Mesodermal cell (in vitro differentiated cells): ENCODE measurements around the gene PTGER4.

Experiments used
- H3K27ac ChIP-seq: 2 replicates; pipeline ENCODE4 v1.7.0; 2013; ENCODE audit warnings: mild to moderate bottlenecking, low read depth, low read length, moderate library complexity; ENCODE audit not compliant: severe bottlenecking
- H3K36me3 ChIP-seq: 2 replicates; pipeline ENCODE4 v1.7.1; 2013; ENCODE audit warnings: mild to moderate bottlenecking, low read length, moderate library complexity; ENCODE audit not compliant: control insufficient read depth, insufficient read depth
- H3K4me1 ChIP-seq: one replicate; pipeline ENCODE4 v1.7.1; 2013; ENCODE audit warnings: mild to moderate bottlenecking, low read length; ENCODE audit not compliant: insufficient read depth, control insufficient read depth, poor library complexity, severe bottlenecking
- H3K4me3 ChIP-seq: 2 replicates; pipeline ENCODE4 v1.7.0; 2013; ENCODE audit warnings: low read length, control low read depth, mild to moderate bottlenecking; ENCODE audit not compliant: insufficient read depth, poor library complexity, severe bottlenecking; ENCODE audit errors: extremely low read depth
- H3K9me3 ChIP-seq: 2 replicates; pipeline ENCODE4 v1.7.1; 2013; ENCODE audit warnings: mild to moderate bottlenecking, low read length, moderate library complexity; ENCODE audit not compliant: control insufficient read depth
- WGBS, 2 experiments: methylation state at CpG; one replicate each; pipeline ENCODE4 v1.1.5; 2013; ENCODE audit warnings: missing lambda C conversion rate in 2 of 2; ENCODE audit not compliant: insufficient coverage in 2 of 2; 5-methylcytosine and 5-hydroxymethylcytosine counted together

PTGER4 gene

GRCh38 chr5:40669606-40670390 is 9.9 kb upstream of the PTGER4 start:
- Histone ChIP-seq H3K4me3 (no peak overlapping the region), H3K27ac (no peak overlapping the region), H3K36me3 (no peaks in the 10 kb centered on the region), H3K9me3 (no peaks in the 10 kb centered on the region), H3K4me1 (peaks cover 5% of the 10 kb centered on the region)
- 100% methylated on average over 1 of the region's 6 CpGs; no CpG with 5 or more reads in 1 of the 2 experiments for WGBS, 2 experiments

DNA sequence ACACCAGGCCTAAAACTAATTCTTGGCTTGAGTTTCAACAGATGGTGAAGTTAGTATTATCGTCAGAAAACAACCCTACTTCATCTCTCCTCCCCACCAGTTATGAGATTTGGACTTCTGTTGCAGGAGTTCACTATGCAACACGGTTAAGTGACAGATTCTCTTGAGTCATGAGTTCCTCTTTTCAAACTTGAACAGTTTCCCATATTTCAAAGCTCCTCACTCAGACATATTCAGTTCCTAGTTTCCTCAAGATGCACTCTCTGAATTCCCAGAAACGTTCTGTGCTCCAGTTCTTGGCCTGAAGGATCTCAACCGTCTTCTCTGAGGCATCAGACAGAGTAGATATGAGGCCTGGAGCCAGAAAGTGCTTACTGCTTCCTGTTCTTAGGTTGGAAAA is 7.3 kb upstream of the PTGER4 start:
- no peaks in the 10 kb centered on the region for H3K36me3 ChIP-seq
- no peak overlapping the region for H3K4me3 ChIP-seq
- no peaks in the 10 kb centered on the region for H3K9me3 ChIP-seq
- no peak overlapping the region for H3K27ac ChIP-seq
- 89 to 94% methylated on average over 1 to 2 of the region's 4 CpGs for WGBS, 2 experiments
- H3K4me1 ChIP-seq, result peaks cover 15% of the 10 kb centered on the region

DNA sequence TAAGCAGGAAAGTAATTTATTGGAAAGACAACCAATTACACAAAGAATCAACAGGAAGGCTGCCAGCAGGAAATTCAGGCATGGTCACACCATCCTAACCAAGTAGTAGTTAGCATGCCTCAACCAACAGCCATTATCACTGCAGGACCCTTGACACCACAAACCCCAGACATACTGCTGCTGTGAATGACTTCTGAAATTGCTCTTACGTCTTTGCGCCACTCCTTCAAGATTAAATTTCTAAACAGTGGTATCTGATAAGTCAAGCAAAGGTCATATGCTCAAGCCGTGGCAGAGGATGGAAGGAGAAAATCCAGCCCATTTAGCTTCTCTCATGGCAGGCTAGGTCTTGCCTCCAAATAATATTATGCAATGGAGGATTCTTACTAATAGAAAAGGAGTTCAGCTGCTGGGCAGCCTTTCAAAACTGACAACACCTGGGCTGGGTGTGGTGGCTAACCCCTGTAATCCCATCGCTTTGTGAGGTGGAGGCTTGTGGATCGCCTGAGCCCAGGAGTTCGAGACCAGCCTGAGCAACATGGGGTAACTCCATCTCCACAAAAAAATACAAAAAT is 5.0 kb upstream of the PTGER4 start:
- Histone ChIP-seq H3K4me3 (no peak overlapping the region), H3K27ac (no peak overlapping the region), H3K4me1 (peaks cover 19% of the 10 kb centered on the region), H3K36me3 (no peaks in the 10 kb centered on the region), H3K9me3 (no peaks in the 10 kb centered on the region)
- WGBS, 2 experiments, result 75 to 78% methylated on average over 3 to 4 of the region's 6 CpGs

DNA sequence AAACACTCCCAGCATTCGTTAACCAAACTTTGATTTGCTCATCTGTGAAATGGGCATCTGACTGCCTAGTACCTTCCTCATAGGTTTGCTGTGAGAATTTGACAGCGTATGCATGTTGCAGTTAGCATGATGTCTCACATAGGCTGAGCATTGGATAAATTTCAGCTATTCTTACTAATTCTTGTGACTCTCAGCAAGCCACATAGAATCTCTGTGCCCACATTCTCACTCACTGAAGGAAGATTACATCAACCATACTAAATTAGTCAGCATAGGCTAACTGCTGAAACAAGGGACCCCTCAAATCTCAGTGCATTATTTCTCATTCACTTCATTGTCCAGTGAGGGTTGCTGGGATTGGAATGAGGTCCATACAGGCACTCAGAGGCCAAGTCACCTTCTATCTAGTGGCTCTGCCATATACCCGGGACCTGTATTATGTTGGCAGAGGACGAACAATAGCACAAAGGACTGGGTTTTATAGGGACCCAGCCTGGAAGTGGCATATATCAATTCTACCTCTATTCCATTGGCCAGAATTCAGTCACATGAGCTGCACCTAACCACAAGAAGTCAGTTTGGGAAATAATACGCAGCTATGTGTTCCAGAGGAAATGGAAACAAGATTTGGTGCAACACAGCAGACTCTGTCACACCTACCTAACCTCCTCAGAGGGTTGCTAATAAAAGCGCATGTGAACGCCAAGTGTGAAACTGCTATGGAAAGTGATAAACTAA is 4.2 kb upstream of the PTGER4 start:
- peaks cover 19% of the 10 kb centered on the region for H3K4me1 ChIP-seq
- H3K36me3 ChIP-seq, result no peaks in the 10 kb centered on the region
- no peaks in the 10 kb centered on the region for H3K9me3 ChIP-seq
- no peak overlapping the region for H3K27ac ChIP-seq
- H3K4me3 ChIP-seq, result no peak overlapping the region
- 90 to 93% methylated on average over 4 of the region's 7 CpGs for WGBS, 2 experiments

DNA sequence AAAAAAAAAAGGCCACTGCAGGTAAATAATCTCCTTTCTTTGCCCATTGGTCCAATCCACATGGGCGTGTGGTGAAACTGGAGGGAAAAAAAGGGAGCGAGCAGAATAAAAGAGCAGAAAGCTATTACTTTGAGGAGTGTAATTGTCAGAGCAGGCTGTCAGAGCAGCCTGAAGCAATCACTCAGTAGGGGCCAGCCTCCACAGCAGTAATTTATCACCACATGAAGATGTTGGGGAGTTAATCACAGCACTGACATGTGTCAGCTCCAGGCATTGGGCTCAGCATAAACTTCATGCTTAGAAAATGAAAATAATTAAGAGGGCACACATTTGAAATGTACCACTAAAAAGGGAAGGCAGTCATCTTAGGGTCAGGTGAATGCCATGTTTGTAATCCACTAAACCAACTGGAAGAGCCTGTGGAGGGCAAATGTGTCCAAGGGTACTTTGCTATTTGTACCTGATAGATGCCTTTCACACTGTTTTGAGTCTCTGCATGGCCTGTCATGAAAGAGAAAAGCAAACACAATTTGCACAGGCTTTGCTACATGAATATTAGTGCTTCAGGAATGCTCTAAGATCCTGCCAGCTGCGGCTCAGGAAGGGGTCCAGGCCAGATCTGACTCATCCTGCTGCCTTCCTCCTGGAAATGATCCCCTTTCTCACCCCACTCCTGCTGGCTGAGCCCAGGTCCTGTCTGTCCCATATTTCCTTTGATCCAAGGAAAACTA is 2.9 kb upstream of the PTGER4 start:
- no peak overlapping the region for H3K4me3 ChIP-seq
- peak overlapping the region; percentile 41 for H3K27ac ChIP-seq
- 10 to 13% methylated on average over 1 of the region's 3 CpGs for WGBS, 2 experiments

GRCh38 chr5:40677456-40677855 is 2.3 kb upstream of the PTGER4 start:
- Histone ChIP-seq H3K36me3 (no peaks in the 10 kb centered on the region), H3K9me3 (no peaks in the 10 kb centered on the region), H3K27ac (peak overlapping the region; percentile 41), H3K4me3 (no peak overlapping the region), H3K4me1 (peaks cover 15% of the 10 kb centered on the region)
- no CpG with 5 or more reads among the region's 2 CpGs for WGBS, 2 experiments

More for the DNA sequence above, 2.9 kb upstream of the PTGER4 start:
- H3K36me3 ChIP-seq, result no peaks in the 10 kb centered on the region
- H3K9me3 ChIP-seq, result no peaks in the 10 kb centered on the region
- peaks cover 19% of the 10 kb centered on the region for H3K4me1 ChIP-seq

DNA sequence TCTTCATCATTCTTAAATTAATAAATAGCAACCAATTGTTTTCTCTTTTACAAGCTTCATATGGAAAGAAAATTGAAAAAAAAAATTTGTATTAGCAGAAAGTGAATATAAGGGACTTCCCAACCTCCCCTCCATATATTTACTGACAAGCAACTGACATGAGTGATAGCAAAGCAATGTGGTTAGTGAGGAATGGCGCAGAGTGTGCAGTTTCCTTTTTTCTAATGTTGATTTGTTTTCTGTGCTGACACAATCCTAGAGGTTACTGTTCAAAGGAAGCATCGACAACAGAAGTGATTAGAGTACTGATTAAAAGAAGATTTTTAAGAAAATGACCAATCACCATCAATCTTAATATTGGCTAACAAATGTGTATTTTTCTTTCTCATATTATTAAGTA is 1.7 kb upstream of the PTGER4 start:
- WGBS, 2 experiments, result no CpG with 5 or more reads among the region's 2 CpGs
- Histone ChIP-seq H3K27ac (no peak overlapping the region), H3K36me3 (no peaks in the 10 kb centered on the region), H3K4me1 (peaks cover 14% of the 10 kb centered on the region), H3K4me3 (peak overlapping the region; percentile 54), H3K9me3 (no peaks in the 10 kb centered on the region)

GRCh38 chr5:40678460-40679147 is 1.1 kb upstream of the PTGER4 start:
- H3K36me3 ChIP-seq, result no peaks in the 10 kb centered on the region
- 39% methylated on average over 3 of the region's 12 CpGs; no CpG with 5 or more reads in 1 of the 2 experiments for whole genome bisulfite sequencing, 2 experiments
- H3K4me3 ChIP-seq, result peak overlapping the region; percentile 54
- H3K27ac ChIP-seq, result no peak overlapping the region
- peaks cover 14% of the 10 kb centered on the region for H3K4me1 ChIP-seq
- H3K9me3 ChIP-seq, result no peaks in the 10 kb centered on the region

DNA sequence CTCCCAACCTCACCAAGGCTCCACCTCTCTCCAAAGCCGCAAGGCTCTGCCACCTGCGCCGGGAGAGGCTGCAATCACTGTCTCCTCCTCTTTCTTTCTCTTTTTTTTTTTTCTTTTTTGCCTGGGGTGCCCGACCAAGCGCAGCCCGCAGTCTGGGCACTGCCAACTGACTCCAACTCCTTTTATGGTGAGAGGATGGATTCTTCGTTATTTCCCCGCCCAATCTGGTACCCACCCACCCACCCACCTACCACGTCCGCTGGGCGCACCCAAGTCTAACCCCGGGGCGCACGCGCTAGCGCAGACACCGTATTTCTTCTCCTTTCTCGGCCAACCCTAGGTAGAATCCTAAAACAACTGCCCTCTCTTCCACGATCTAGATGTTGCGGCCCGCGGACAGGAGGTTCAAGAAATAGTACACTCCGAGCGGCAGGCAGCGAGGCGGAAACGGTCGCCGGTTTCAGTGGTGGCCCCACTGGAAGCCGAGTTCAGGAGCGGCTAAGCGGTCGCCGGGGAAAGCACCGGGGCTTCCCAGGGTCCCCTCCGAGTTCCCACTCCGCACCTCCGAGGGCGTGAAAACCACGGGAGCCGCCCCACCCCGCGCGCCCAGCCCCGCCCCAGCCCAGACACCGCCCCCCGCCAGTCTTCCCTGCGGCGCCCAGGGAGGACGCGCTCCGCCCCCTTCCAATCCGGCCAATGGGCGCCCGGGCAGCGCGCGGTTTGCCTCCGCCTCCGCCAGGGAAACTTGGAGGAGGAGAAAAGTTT is 385 bp upstream of the PTGER4 start:
- H3K27ac ChIP-seq, result no peak overlapping the region
- H3K36me3 ChIP-seq, result no peaks in the 10 kb centered on the region
- no peaks in the 10 kb centered on the region for H3K9me3 ChIP-seq
- H3K4me1 ChIP-seq, result peaks cover 14% of the 10 kb centered on the region
- H3K4me3 ChIP-seq, result peak overlapping the region; percentile 54
- 0% methylated on average over 24 to 25 of the region's 60 CpGs for WGBS, 2 experiments
